ENCODE results near the gene DDX42.

DNA sequence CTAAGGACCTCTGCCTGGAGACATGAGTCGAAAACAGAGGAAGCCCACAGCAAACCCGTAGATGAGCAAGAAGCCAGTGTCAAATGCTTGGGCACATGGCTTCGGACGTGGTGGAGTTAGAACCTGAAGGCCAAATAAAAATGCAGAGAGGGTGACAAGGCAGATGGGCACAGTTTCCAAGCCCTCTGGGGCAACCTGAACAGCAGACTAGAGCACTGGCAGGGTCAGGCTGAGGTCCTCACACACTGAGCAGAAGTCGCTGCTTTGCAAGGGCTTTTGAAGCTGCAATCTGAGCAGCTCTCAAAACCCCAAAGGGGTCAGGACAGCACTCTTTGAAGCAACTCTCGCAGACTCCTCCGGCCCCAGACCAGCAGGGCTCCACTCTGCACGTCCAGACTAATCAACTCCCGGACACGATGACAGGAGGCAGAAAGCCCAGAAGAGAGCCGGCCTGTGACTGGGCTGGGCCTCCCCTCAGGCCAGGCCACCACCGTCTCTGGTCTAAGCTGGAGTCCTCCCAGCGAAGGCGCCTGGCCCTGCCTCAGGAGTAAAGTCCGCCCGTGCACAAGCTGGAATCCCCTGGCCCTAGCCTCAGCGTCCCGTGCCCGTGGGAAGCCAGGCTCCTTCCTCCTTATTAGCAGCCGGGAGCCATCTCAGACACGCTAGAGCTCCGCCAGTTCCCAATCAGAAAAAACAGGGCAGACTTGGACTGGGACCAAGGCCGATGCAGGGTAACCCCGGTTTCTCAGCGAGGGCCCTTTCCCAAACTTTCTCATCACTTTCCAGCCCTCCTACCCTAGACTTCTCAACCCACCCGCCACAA lies 67.6 kb downstream of the DDX42 start:
- TF ChIP-seq, protein P1, sequence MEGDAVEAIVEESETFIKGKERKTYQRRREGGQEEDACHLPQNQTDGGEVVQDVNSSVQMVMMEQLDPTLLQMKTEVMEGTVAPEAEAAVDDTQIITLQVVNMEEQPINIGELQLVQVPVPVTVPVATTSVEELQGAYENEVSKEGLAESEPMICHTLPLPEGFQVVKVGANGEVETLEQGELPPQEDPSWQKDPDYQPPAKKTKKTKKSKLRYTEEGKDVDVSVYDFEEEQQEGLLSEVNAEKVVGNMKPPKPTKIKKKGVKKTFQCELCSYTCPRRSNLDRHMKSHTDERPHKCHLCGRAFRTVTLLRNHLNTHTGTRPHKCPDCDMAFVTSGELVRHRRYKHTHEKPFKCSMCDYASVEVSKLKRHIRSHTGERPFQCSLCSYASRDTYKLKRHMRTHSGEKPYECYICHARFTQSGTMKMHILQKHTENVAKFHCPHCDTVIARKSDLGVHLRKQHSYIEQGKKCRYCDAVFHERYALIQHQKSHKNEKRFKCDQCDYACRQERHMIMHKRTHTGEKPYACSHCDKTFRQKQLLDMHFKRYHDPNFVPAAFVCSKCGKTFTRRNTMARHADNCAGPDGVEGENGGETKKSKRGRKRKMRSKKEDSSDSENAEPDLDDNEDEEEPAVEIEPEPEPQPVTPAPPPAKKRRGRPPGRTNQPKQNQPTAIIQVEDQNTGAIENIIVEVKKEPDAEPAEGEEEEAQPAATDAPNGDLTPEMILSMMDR (IDR thresholded peaks at IDR 0.05; ENCODE audit: low read length), result no peak
- no peak for TF ChIP-seq EZH2 (optimal IDR thresholded peaks at IDR 0.05; ENCODE audit: low read depth, low read length)

Measured in MM.1S (cell line).